Left ventricle myocardium superior (tissue), 1 donor: ENCODE measurements around the gene MCC. TPM values are rescaled to one million over a fixed set of nuclear protein-coding genes. Genes with fewer than 3 reads are reported as not detected.

Experiments
- ATAC-seq: fragments of 200-7000 bp; cut with Tn5 transposase; one replicate; pipeline ENCODE4 v1.9.1; 2020; ENCODE audit warnings: mild to moderate bottlenecking, moderate library complexity
- DNase-seq: peaks from one replicate; pipeline ENCODE4 v3.0.0-alpha.2; 2020
- intact Hi-C: fragments of 100-400 bp; cut with micrococcal nuclease; formaldehyde crosslinking; loops from one replicate; pipeline ENCODE4 v1.11.0; 2022
- total RNA-seq: library from RNA; stranded (reverse); fragmentation: NEBNext Ultra II Directional; extraction: Animal tissue kit (Norgen Biotek cat#: 25700); gene quantifications from one replicate; pipeline ENCODE4 v1.2.1, GENCODE V29; 2021
- donor health status: DM: no; HTN: yes; CAD: no; lungs with severe emphysema.

The MCC gene
- total RNA-seq, 1 donor from 2014 or later, result 27.1 TPM

DNA sequence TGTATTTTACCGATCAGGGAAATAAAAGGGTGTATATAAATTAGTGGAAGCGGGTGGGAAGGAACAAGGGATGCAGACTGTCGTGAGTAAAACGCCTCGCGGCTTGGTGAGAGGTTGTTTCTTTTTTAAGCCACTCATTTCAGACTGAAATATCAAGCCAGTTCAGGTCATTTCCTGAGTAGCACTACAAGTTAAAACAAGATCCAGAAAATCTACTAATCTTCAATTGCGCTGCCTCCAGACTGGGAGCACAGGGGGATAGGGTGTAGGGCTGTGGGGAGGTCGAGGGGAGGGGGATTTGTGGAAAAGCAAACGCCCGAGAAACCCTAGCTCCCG is 194.3 kb downstream of the MCC start:
- DNase-seq (no peak), ATAC-seq (peak; percentile 29)
- intact Hi-C loops, result loop anchor here (10.0 kb wide), 1 partner anchor 89 kb away; no protein-coding TSS in a partner anchor

DNA sequence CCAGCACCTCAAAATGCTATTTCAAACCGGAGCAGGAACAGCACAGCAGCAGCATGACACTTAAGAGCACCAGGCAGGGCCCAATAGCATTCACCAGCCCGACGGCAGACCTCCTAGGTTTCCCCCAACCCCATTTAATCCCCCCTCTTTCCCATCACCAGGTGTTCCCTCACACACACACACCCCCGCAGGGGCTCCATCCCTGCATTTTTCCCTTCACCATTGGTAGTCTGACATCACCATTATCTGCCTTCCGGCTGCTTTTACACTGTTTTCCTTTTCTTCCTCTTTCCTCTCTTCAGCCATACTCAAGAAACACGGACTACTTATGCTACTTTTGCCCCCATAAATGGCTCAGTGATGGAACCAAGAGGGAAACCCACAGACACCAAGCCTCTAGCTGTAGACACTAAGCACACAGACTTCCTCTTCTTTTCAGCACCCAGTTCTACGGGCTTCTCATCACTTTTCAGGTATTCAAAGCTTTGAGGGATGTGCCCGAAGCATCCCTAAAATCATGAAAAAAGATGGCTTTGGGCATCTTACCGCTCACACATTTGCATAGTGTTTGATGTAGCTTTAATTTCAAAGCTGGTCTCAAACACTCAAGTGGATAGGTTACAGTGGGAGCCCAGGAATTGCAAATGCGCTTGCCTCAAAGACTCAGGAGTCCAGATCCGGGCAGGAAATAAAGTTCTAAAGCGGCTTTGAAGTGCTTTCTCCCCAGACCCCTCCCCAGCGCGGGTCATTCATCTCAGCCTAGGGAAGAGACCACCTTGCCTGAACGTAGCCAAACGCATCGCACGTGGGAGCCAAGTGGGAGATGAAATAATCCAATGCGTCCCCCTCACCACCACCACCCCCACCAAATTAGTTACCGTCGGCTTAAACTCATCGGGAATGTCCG is 194.9 kb downstream of the MCC start:
- ATAC-seq, result peak; percentile 6
- DNase-seq, result no peak

DNA sequence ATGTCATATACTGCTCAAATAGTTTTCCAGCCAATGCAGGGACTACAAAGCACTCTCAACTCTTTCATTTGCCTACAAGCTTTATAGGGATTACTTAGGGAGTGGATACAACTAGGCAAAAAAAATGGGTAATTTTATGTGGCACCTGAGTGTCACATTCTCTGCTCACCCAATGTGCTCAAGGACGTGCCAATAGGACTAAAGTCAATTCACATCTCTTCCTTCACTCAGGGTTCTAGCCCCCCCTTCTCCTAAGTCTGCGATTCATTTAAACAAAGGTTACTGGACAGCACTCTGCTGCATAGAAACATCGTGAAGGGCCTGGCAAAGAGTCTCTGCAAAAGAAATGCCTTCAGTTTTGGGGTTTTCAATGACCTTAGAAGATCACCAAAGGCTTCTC is 195.8 kb downstream of the MCC start:
- DNase-seq, result no peak
- ATAC-seq, result no peak
- intact Hi-C loops, result loop anchor here (10.0 kb wide), 1 partner anchor 88 kb away; no protein-coding TSS in a partner anchor

More for the DNA sequence above, 194.9 kb downstream of the MCC start:
- intact Hi-C loops, result loop anchor here (10.0 kb wide), 1 partner anchor 89 kb away; no protein-coding TSS in a partner anchor

DNA sequence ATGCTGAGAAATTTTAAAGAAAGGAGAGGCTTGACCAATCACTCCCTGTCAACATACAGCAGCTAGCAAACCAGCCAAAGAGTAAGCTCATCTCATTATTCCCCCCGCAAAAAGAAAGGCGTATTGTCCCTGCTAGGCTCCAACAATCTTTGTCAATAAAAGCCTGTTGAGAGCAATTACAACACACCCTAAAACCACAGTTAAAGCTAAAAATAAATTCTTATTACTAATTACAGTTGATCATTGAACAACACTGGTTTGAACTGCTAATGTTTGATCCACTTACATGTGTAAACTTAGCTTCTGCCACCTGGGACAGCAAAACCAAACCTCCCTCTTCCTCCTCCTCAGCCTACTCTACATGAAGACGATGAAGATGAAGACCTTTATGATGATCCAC is 204.7 kb downstream of the MCC start:
- no peak for ATAC-seq
- intact Hi-C loops, result no loop called here
- no peak for DNase-seq

DNA sequence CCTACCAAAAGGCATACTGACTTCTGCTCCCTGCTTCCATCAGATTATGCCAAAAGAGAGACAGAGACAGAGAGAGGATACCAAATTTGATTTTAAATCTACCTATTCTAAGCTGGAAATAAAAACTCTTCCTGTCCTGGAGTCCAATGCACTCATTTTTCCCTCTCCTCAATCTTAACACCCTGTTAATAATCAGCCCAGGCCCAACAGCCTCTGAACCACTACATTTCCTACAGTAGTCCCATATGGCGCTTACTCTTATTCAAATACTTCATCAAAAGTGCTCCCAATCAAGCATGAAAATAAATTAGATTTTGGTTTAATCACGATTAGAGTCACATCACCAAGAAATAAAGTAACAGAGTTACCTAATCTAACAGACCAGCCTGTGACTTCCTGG is 205.8 kb downstream of the MCC start:
- no peak for ATAC-seq
- intact Hi-C loops, result no loop called here
- DNase-seq, result no peak

DNA sequence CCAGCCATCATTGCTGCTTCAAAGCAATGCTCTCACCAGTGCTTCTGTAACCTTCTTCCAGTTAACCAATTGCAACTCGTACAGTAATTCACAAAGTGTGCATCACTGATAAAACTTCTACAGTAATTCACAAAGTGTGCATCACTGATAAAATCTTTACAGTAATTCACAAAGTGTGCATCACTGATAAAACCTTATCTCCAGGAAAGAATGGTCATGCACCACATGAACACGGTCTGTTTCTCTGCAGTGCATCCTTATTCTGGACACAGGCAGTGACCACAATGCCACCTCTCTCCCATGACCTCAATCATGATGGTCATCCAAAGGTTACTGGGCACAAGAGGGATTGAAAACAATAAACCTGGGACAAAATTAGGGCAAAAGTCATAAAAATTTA is 207.1 kb downstream of the MCC start:
- ATAC-seq (no peak), DNase-seq (no peak)
- intact Hi-C loops, result no loop called here

- no peak for DNase-seq
- intact Hi-C loops, result no loop called here
- no peak for ATAC-seq
Observed at GRCh38 chr5:113280541-113280940, 207.7 kb downstream of the MCC start.

- intact Hi-C loops, result no loop called here
- DNase-seq (no peak), ATAC-seq (no peak)
Observed at GRCh38 chr5:113278976-113279375, 209.3 kb downstream of the MCC start.

- ATAC-seq, result no peak
Observed at GRCh38 chr5:113276493-113276892, 211.8 kb downstream of the MCC start.

DNA sequence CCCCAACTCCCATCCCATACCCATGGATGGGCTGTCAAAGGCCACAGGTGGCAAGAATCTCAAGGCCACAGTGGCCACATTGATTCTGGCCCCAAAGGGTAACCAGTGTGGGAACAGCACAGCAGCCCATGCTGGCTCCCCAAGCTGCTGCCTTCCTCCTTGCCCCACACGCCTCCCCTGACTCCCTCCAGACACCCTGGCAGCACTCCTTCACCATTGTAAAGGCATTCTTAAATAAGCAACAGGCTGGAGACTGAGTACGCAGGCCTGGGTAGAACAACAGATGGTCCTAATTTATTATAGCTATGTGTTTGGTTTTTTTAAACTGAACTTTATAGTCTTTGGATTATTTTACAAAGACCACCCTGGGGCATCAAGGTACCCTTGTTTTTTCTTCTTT is 212.3 kb downstream of the MCC start:
- DNase-seq (no peak), ATAC-seq (peak; percentile 45)
- intact Hi-C loops, result no loop called here

More at GRCh38 chr5:113276493-113276892, 211.8 kb downstream of the MCC start:
- intact Hi-C loops, result no loop called here
- DNase-seq, result no peak

- DNase-seq, result no peak
- peak; percentile 82 for ATAC-seq
- intact Hi-C loops, result no loop called here
Observed at GRCh38 chr5:113274836-113275414, 213.3 kb downstream of the MCC start.

- intact Hi-C loops, result no loop called here
- DNase-seq (no peak), ATAC-seq (no peak)
Observed at GRCh38 chr5:113273948-113274347, 214.3 kb downstream of the MCC start.

- DNase-seq (no peak), ATAC-seq (no peak)
- intact Hi-C loops, result no loop called here
Observed at GRCh38 chr5:113271745-113272454, 216.4 kb downstream of the MCC start.

- ATAC-seq, result no peak
- intact Hi-C loops, result no loop called here
Observed at GRCh38 chr5:113271015-113271414, 217.2 kb downstream of the MCC start.

DNA sequence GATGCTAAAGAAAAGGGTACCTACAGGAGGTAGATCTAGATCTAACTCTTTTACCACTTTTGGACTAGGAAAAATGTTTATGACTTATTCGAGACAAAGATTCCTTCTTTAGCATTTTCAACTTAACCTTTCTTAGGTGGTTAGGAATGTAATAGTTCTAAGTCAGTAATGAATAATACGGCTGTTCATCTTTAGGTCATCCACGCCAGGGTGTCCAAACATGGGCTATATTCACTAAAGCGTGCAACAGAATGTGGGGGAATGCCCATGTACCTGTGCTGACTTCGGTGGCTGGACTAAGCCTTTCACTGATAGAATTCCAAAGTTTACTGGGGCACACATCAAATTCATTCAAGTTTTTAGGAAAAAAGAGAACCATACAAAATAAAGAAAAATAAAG is 218.2 kb downstream of the MCC start:
- DNase-seq, result no peak
- intact Hi-C loops, result no loop called here
- ATAC-seq, result no peak

More at GRCh38 chr5:113271015-113271414, 217.2 kb downstream of the MCC start:
- no peak for DNase-seq

- ATAC-seq, result no peak
- intact Hi-C loops, result no loop called here
- no peak for DNase-seq
Observed at GRCh38 chr5:113269023-113269997, 218.9 kb downstream of the MCC start.

DNA sequence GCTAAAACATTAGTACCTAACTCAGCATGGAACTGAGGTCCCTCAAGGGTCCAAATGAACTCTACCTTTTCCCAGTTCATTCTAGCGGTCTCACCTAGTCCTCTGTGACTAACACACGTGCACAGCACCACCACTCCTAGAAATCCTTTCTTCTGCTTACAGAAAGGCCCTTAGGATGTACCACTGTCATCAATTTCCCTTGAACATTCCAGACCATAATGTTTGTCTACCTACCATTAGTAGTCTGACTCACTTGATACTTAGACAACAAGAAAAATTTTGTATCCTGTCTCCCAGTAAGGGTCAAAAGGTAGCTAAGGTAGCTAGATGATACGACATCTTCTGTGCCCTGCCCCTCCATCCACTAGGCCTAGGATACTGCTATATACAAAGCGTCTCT is 220.0 kb downstream of the MCC start:
- intact Hi-C loops, result no loop called here
- no peak for ATAC-seq
- no peak for DNase-seq

GRCh38 chr5:113267361-113267900 is 220.8 kb downstream of the MCC start:
- no peak for ATAC-seq
- intact Hi-C loops, result no loop called here
- no peak for DNase-seq

GRCh38 chr5:113266913-113267227 is 221.4 kb downstream of the MCC start:
- no peak for DNase-seq
- peak; percentile 51 for ATAC-seq
- intact Hi-C loops, result no loop called here
